ENCODE results near the gene ANKRD34A.

Gene ANKRD34A

GRCh38 chr1:146010126-146010738 is 45.9 kb upstream of the ANKRD34A start:
- DNase-seq: no peak
- no peak overlapping the region for H3K4me3 ChIP-seq (ENCODE audit: low read depth in 1 of 2, low read length in 2 of 2)
- TF ChIP-seq EZH2 (IDR thresholded peaks at IDR 0.05; ENCODE audit: borderline replicate concordance, low read depth, low read length, severe bottlenecking): no peak
- TF ChIP-seq, protein P1, sequence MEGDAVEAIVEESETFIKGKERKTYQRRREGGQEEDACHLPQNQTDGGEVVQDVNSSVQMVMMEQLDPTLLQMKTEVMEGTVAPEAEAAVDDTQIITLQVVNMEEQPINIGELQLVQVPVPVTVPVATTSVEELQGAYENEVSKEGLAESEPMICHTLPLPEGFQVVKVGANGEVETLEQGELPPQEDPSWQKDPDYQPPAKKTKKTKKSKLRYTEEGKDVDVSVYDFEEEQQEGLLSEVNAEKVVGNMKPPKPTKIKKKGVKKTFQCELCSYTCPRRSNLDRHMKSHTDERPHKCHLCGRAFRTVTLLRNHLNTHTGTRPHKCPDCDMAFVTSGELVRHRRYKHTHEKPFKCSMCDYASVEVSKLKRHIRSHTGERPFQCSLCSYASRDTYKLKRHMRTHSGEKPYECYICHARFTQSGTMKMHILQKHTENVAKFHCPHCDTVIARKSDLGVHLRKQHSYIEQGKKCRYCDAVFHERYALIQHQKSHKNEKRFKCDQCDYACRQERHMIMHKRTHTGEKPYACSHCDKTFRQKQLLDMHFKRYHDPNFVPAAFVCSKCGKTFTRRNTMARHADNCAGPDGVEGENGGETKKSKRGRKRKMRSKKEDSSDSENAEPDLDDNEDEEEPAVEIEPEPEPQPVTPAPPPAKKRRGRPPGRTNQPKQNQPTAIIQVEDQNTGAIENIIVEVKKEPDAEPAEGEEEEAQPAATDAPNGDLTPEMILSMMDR (IDR thresholded peaks at IDR 0.05; ENCODE audit: borderline replicate concordance, extremely low read depth, low read length, poor library complexity, severe bottlenecking): no peak
- H3K9me3 ChIP-seq (ENCODE audit: insufficient read depth, low read length, severe bottlenecking): no peaks in the 10 kb centered on the region
- no peaks in the 10 kb centered on the region for H4K20me1 ChIP-seq (ENCODE audit: insufficient read depth, low read length)
- H3K36me3 ChIP-seq (ENCODE audit: insufficient read depth, low read length): no peaks in the 10 kb centered on the region
- no peak overlapping the region for H3K9ac ChIP-seq (ENCODE audit: low read depth, low read length)
- H3K79me2 ChIP-seq (ENCODE audit: insufficient read depth, low read length): no peaks in the 10 kb centered on the region
- H3K27ac ChIP-seq (ENCODE audit: low read length): no peak overlapping the region
- no peak overlapping the region for H2AFZ ChIP-seq (ENCODE audit: low read depth, low read length)
- ATAC-seq (ENCODE audit: insufficient read depth, low read depth): no peak
- no peak overlapping the region for H3K4me2 ChIP-seq (ENCODE audit: insufficient read depth, low read length)
- peaks cover 21% of the 10 kb centered on the region for H3K4me1 ChIP-seq (ENCODE audit: insufficient read depth, low read length)
- H3K27me3 ChIP-seq (ENCODE audit: insufficient read depth, low read length, poor library complexity): peaks cover 3% of the 10 kb centered on the region

DNA sequence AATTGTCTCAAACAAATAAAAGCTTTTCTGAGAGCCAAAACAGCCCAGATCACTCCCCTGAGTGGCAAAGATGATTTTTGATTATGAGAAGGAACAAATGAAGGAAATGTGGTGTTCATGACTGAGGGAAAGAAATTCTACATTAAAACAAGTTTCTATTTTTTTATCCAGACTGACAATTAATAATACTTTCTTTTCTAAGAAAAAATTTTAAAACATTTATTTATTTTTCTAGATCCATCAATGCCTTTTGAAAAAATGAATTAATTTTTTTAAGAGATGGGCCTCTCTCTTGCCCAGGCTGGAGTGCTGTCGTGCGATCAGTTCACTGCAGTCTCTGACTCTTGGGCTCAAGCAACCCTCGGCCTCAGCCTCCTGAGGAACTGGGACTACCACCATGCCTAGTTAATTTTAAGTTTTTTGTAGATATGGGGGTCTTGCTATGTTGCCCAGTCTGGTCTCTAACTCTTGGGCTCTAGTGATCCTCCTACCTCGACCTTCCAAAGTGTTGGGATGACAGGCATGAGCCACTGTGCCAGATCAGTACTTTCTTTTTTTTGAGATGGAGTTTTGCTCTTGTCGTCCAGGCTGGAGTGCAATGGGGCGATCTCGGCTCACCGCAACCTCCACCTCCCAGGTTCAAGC is 43.2 kb upstream of the ANKRD34A start:
- Histone ChIP-seq H3K4me1 (ENCODE audit: insufficient read depth, low read length) (peaks cover 16% of the 10 kb centered on the region), H4K20me1 (ENCODE audit: insufficient read depth, low read length) (no peaks in the 10 kb centered on the region), H2AFZ (ENCODE audit: low read depth, low read length) (no peak overlapping the region), H3K79me2 (ENCODE audit: insufficient read depth, low read length) (no peaks in the 10 kb centered on the region), H3K9me3 (ENCODE audit: insufficient read depth, low read length, severe bottlenecking) (no peaks in the 10 kb centered on the region), H3K27ac (ENCODE audit: low read length) (peak overlapping the region; percentile 96), H3K9ac (ENCODE audit: low read depth, low read length) (peak overlapping the region; percentile 51; the same call in 1 of the 2 replicates), H3K4me3 (ENCODE audit: low read depth in 1 of 2, low read length in 2 of 2) (no peak overlapping the region), H3K4me2 (ENCODE audit: insufficient read depth, low read length) (no peak overlapping the region), H3K27me3 (ENCODE audit: insufficient read depth, low read length, poor library complexity) (no peaks in the 10 kb centered on the region), H3K36me3 (ENCODE audit: insufficient read depth, low read length) (no peaks in the 10 kb centered on the region)
- TF ChIP-seq EZH2 (IDR thresholded peaks at IDR 0.05; ENCODE audit: borderline replicate concordance, low read depth, low read length, severe bottlenecking): no peak
- TF ChIP-seq, protein P1 (IDR thresholded peaks at IDR 0.05; ENCODE audit: borderline replicate concordance, extremely low read depth, low read length, poor library complexity, severe bottlenecking): no peak
- no peak for ATAC-seq (ENCODE audit: insufficient read depth, low read depth)
- no peak for DNase-seq

GRCh38 chr1:146001709-146002108 is 37.3 kb upstream of the ANKRD34A start:
- Histone ChIP-seq H3K4me2 (ENCODE audit: insufficient read depth, low read length) (no peak overlapping the region), H3K9ac (ENCODE audit: low read depth, low read length) (no peak overlapping the region), H3K27me3 (ENCODE audit: insufficient read depth, low read length, poor library complexity) (no peaks in the 10 kb centered on the region), H3K27ac (ENCODE audit: low read length) (no peak overlapping the region), H3K79me2 (ENCODE audit: insufficient read depth, low read length) (0 out of 2 replicates have a peak, but pooled peaks cover 1% of the 10 kb centered on the region), H4K20me1 (ENCODE audit: insufficient read depth, low read length) (no peaks in the 10 kb centered on the region), H3K9me3 (ENCODE audit: insufficient read depth, low read length, severe bottlenecking) (no peaks in the 10 kb centered on the region), H3K36me3 (ENCODE audit: insufficient read depth, low read length) (no peaks in the 10 kb centered on the region), H3K4me3 (ENCODE audit: low read depth in 1 of 2, low read length in 2 of 2) (no peak overlapping the region), H3K4me1 (ENCODE audit: insufficient read depth, low read length) (peaks cover 43% of the 10 kb centered on the region), H2AFZ (ENCODE audit: low read depth, low read length) (no peak overlapping the region)
- no peak for TF ChIP-seq EZH2 (IDR thresholded peaks at IDR 0.05; ENCODE audit: borderline replicate concordance, low read depth, low read length, severe bottlenecking)
- TF ChIP-seq, protein P1 (IDR thresholded peaks at IDR 0.05; ENCODE audit: borderline replicate concordance, extremely low read depth, low read length, poor library complexity, severe bottlenecking): no peak
- no peak for ATAC-seq (ENCODE audit: insufficient read depth, low read depth)
- DNase-seq: no peak
